Measurements from ENCODE around the gene ALX4.

Gene ALX4

DNA sequence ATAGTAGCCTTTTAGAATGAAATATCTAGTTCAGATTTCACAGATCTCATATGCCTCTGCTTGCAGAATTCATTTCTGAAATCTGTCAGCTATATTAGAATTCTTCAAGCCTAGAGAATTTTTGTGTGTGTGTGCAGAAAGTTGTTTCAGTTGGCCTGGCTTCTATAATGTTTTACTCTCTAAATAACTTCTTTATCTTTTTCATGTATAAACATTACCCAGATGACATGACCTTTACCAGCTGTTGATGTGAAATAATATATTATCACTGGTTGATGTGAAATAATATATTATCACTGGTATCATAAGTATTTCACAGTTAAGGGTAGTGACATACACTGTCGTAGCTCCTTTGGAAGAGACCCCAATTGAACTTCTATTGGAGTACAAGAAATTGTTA is 72.8 kb downstream of the ALX4 start:
- no peak for DNase-seq

DNA sequence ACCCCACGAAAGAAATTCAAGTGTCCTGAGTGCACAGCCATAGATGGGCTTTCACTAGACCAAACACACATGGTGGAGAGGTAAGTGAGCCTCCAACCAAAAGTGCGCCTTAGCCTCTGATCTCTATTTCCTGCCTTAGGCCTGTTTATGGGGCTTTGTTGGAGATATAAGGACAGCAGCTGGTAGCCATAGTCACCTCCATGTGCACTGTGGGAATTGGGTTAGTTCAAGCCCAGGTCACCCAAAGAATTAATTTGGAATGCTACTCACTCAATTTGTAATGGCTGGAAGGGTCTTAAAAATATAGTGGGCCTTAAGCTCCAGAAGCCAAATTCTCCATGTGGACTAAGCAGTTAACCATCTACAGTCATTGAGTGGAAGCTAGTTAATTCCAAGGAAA is 73.6 kb downstream of the ALX4 start:
- no peak for DNase-seq

DNA sequence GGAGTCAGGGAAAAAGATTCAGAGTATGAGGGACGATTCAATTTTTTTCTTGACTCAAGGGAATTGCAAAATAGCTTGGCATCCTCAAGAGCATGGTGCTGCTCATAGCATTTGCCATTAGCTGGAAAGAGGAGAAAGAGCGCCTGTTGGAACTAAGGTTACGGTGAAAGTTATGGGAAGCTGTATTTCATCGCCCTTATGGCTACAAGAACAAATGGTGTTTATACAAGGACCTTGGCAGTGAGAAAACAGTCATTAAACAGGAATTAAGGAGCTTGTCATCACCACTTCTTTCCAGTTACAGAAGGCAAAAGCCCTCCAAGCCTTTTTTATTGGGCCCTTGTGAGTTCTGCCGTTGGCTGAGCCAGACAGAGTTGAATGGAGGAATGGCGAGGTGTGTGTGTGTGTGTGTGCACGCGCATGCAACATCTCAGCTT is 74.2 kb downstream of the ALX4 start:
- no peak for DNase-seq

DNA sequence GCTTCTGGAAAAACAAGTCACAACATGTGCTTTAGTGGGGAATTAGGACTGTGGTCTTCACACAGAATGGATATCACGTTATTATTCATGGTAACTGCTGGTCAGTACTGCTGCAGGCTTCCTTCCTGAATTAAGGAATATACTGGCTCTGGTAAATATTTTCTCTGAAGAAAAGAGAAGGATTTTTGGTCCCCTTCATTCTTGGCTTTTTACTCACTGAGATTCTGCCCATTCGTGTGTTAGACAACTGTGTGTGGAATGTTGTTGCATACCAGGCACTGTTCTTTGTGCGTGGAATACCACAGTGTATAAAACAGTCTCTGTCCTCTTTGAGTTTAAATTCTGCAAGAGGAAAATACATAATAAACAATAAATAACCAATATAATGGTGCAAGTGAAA is 80.3 kb downstream of the ALX4 start:
- no peak for DNase-seq

DNA sequence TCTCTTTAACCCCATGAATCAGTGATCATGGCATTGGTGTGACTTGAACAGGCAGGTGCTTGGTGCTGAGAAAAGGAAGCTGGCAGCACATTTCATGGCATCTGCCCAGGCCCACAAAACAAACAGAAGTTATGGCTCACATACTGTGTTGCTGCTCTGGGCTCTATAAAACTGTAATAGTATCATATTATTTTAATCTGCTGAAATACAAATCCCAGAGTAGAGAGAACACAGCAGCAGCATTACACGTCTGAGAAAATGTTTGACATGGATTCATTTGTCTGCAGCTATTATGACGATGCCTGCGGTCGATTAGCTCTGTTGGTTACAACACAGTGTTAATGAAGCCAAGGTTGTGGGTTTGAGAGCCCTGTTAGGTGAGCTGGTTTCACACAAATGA is 80.8 kb downstream of the ALX4 start:
- no peak for DNase-seq

DNA sequence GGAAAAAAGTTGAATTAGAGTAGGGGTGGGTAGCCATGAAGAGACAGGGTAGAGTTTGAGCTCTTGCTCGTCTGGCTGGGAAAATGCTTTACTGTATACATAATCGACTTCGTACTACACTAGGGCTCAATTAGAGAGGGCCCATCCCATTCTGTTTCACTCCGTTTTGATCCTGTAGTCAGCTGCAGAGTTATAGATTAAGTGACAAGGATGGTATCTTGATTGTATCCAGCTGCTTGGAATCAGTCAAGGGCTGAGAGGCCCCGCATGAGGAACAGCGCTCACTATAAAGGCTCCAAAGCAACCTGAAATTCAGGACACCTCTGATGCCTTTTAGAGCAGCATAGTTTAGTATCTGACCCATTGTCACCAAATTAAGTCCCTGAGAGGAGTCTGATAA is 81.6 kb downstream of the ALX4 start:
- DNase-seq, result no peak

DNA sequence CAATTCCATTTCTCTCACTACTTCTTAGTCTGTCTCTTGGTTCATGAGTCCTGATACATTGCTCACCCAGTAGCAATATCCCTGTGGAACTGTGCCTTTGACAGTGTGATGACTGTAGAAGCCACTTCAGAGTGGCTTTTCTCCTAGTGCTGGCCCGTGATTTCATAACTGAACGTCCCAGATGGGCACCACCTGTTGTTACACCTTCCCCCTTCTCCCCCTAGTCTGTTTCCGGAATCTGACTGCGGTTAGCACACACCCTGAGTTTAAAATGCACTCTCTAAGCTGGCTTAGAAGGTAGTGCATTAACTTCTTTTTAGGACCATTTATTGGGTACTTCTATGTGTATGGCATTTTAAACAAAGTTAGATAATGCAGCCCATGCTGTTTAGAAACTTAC is 83.0 kb downstream of the ALX4 start:
- no peak for DNase-seq

DNA sequence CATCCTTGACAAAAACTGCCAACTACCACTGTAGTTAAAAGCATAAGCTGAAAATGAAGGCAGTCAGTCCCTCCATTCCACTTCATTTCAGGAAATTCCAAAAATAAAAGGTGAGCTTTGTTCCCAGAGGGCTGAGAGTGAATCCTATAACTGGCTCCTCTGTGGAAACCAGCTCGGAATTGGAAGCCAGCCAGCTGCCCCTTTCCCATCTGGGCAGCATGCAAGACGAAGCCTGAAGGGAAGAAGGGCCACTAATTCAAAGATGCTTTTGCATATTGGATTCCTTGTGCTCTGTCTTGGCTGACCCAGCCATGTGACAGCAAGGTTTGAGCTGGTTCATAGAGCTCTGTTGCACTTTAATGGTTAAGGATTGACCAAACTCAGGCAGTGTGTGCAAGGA is 83.4 kb downstream of the ALX4 start:
- no peak for DNase-seq

DNA sequence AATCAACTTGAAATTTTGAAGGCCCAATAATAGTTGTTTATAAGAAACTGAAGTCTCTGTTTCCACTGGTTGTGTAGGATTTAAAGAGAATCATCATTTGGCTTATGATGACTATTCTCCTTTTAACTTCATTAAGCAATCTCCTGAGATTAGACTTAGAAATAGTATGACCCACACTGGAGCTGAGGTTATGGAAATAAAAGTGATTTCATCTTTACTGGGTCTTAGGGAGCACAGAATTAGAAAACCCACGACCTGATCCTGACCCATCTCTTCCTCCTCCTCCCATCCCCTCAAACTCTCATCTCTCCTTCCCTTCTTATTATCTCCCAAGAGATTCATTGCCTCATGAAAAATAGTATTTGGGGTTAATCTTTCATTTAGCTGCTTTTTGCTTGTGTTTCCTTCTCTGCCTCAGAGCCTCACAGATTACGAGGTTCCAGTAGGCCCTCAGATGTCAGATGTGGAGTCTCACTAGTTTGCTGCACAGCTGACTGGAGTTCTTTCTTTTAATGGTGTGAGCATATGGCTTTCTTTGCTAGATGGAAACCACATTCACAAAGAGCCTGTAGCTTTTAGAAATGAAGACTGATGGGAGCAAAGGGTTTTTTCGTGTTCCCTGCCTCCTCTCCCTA is 85.0 kb downstream of the ALX4 start:
- DNase-seq, result no peak

DNA sequence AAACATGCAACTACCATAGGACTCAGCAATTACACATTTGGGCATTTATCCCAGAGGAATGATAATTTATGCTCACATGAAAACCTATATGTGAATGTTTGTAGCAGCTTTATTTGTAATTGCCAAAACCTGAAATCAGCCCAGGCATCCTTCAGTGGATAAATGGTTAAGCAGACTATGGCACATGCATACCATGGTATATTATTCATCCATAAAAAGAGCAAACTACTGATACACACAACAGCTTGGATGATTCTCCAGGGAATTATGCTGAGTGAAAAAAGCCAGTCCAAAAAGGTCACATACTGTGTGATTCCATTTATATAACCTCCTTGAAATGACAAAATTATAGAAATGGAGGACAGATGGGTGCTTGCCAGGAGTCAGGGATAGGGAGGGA is 86.7 kb downstream of the ALX4 start:
- no peak for DNase-seq

DNA sequence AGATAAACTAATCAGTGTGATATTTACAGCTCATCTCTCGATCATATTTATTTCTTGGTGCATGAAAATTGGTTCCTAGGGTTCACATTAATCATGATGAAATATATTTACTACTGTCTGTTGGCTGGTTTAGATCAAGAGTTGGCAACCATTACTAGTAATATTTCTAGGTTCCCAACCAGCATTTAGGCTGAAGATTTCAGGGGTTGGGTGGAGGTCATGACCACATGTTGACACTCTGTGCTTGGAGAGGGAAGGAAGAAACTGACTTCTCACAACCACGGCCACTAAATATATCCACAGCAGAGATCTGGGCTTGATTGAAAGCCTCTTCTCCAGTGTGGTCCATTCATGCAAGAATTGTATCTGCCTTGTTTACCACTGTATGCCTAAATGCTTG is 87.9 kb downstream of the ALX4 start:
- no peak for DNase-seq

DNA sequence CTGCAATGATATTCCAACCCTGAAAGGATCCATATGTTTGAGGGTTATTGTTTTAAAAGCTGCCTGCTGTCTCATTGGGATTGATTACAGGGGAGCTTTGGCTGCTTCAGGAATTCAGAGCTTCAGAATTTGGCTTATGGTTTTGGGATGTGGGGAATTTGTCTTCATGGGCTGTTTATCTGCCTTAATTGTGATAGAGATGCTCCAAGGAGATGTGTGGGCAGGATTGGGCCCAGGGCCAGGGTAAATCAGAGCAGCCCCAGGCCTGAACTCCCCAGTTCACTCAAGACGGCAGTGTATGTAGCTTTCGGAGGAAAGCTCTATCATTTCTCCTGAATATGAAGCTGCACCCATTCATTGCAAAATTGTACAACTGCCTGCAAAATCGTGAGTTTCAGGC is 88.5 kb downstream of the ALX4 start:
- no peak for DNase-seq

DNA sequence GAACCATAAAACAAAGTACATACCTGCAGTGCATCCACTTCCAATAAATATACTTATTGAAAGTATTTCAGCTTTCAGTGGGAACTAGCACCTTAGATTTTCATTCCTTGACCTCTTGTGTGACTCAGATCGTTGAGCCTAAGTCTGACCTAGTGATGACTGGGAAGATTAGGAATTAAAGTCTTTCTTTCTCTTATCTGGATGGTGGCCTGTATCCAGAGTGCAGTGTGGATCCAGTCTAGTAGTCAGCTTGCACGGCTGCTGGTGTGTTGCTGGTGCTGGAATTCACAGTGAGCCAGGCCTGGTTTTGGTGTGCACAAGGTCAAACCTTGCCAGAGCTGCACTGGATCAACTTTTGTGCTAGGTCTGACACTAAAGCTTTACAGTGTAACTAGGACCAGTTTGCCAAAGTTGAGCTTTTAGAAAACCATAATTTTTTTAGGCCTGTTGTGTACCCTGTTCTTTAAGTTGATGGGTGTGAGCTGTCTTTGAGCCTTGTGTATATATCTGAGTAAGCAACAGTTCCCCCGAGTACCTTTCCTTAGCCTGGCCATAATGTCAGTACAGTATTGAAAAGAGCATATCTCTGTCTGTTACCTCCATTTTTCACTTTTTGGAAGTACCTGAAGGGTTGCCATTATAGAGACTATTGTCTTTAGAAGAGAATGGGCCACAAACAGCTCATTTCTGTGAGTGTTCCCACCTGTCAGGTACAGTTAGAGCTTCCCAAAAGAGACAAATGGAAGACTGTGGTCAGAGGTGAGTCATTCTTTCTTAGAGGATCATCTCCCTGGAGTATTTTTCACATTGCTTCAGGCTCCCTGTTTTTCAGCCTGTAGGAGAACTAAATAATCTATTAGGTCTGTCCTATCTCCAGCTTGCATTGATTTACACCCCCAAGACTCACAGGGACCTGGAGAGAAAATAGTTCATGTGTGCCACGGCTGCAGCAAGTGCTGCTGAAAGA is 89.8 kb downstream of the ALX4 start:
- DNase-seq, result no peak

DNA sequence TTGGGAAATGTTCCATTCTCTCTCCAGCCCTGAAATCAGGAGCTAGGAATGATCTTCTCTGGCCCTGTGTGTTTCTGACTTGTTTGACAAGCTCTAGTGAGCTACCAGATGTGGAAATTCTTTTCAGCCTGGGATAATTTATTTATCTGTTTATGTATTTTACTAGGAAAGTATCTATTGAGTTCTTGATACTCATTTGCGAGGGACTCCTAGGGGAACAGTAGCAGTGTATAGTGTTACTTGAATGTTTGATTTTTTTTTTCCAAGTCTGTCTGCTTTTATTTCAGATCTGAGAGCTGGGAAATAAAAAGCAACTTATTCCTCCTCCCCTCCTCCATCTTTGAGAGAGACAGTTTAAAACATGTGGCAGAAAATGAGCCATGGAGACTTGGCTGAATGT is 92.5 kb downstream of the ALX4 start:
- no peak for DNase-seq

DNA sequence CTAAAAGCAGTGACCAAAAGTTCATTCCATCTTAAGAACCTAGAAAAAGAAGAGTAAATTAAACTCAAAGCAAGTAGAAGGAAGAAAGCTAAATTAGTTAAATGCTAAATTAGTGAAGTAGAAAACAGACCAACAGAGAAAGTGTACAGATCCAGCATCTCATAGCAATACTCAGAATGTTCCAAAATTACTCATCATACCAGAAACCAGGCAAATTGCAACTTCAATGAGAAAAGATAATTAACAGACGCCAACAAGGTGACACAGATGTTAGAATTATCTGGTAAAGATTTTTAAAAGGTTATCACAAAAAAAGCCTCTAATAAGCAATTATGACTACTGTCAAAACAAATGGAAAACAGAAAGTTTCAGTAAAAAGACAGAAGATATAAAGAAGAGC is 96.8 kb downstream of the ALX4 start:
- DNase-seq, result no peak

DNA sequence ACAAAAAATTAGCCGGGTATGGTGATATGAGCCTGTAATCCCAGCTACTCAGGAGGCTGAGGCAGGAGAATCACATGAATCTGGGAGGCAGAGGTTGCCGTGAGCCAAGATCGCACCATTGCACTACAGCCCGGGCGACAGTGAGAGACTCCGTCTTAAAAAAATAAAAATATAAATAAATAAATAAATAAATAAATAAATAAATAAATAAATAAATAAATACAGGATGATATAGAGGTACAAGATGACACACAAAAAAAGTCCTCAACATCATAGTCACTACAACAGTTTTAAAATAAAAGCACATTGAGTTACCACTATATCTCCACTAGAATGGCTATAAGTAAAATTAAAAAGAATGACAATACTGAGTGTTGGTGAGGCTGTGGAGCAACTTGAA is 97.8 kb downstream of the ALX4 start:
- no peak for DNase-seq

Data from NCI-H187 treated with DMSO at 0.1 percent for 48 hours (cell line).